ENCODE measurements around the gene SLFN12L.
"Not testable (repeated sequence)": the region's sequence is repeated elsewhere in the genome, so short reads cannot be mapped to it uniquely, and the experiment has no call there.

Gene SLFN12L

DNA sequence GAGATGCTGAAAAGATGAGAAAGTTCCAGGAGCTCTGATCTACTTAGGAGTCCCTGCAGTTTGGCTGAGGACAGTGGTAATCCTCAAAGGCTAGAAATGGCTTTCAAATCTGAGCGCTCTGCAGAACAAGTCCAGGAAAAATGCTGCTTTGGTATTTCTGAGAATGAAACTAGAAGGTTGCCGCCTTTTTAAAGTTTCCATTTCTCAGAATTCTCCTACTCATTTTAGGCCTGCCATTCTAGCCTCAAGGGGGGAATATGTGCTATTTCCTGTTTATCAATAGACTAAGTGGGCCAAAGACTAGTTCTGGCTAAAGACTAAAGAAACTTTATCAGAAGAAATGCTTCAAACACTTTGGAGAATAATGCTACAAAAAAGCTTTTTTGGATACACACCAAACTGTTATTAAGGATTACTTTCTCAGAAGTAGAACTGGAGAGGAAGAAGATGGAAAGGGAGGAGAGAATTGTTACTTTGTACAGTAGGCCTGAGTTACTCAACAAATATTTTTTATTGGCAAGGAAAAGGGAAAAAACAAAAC, at the start of gene SLFN12L:
Gene SLFN12L (minus strand): TSS at position 78 of the 541 bp plus-strand sequence. CDS start 15,314 bp downstream, outside the sequence.
- DNase-seq, result no peak

GRCh38 chr17:35586569-35587073, 49.1 kb upstream of the SLFN12L start:
- no peak for DNase-seq

- no peak for DNase-seq
These were observed 46.6 kb upstream of the SLFN12L start for GRCh38 chr17:35584061-35584460.

- no peak for DNase-seq
These were observed 41.5 kb upstream of the SLFN12L start for GRCh38 chr17:35578929-35579432.

DNA sequence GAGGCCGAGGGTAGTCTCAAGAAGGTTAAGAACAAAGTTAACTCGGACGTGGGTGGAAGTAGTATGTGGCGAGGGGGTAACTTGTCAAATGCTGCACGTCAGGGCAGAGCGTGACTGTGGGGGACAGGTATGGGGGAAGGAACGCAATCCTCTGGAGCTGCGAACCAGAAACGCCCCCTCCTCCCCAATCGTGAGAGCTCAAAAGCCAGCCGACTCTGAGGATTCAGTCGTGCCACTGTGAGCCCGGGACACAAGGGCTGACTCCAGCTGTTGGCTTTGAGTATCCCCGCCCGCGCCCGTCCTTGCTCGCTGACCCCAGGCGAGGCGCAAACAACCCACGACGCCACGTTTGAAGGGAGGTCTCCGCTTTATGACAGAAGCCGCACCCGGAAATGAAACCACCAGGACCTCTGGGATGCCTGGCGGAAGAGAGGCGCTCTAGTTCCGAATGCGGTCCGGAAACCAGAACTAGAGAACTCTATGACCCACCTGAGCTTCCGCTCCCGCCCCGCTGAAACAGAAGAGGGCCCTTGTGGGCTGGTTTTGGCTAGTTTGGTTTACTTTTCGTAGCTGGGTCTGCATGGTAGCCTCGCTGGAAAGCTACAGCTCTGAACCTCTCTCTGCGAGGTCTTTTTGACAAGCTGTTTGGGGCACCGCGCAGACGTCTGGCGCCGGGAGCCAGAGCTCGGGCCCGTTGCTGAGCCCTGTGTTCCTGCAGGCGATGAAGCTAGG, 40.9 kb upstream of the SLFN12L start, which contains the start of gene PEX12:
Gene PEX12 (minus strand): TSS at position 375 of the 732 bp plus-strand sequence. CDS start 550 bp downstream, outside the sequence.
- peak; percentile 91 for DNase-seq

GRCh38 chr17:35577830-35578196, 40.3 kb upstream of the SLFN12L start:
- DNase-seq, result no peak

GRCh38 chr17:35575759-35576158, 38.3 kb upstream of the SLFN12L start:
- DNase-seq, result no peak

DNA sequence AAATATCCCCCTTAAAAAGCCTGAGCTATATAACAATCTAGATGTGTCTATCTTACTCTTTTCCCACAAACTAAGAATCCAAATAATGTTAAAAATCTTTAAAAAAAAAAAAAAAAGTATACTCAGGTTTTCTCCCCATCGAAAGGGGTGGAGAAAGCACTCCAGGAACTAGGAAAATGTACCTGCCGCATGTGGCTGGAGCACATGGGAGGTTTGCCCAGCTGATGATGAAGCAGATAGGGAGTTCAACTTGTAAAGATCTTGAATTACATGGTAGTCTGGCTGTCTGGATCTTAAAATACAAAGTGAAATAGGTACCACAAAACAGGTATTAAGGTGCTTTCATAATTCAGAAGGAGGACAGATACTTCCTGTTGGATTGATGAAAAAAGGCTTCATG, 31.9 kb upstream of the SLFN12L start:
- no peak for DNase-seq

GRCh38 chr17:35568561-35568960, 31.1 kb upstream of the SLFN12L start:
- no peak for DNase-seq

GRCh38 chr17:35566968-35567367, 29.5 kb upstream of the SLFN12L start:
- no peak for DNase-seq

DNA sequence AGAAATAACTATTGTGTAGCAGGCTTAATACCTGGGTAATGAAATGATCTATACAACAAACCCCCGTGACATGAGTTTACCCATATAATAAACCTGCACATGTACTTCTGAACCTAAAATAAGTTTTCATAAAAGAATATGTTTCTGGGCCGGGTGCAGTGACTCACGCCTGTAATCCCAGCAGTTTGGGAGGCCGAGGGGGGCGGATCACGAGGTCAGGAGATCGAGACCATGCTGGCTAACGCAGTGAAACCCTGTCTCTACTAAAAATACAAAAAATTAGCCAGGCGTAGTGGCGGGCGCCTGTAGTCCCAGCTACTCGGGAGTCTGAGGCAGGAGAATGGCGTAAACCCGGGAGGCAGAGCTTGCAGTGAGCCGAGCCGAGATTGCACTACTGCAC, 25.7 kb upstream of the SLFN12L start:
- not testable (repeated sequence) for DNase-seq

GRCh38 chr17:35560703-35561102, 23.2 kb upstream of the SLFN12L start, which contains the start of gene SLFN14:
Gene SLFN14 (minus strand): TSS chr17:35560819. CDS start chr17:35558062, 2,757 bp downstream.
- no peak for DNase-seq

DNA sequence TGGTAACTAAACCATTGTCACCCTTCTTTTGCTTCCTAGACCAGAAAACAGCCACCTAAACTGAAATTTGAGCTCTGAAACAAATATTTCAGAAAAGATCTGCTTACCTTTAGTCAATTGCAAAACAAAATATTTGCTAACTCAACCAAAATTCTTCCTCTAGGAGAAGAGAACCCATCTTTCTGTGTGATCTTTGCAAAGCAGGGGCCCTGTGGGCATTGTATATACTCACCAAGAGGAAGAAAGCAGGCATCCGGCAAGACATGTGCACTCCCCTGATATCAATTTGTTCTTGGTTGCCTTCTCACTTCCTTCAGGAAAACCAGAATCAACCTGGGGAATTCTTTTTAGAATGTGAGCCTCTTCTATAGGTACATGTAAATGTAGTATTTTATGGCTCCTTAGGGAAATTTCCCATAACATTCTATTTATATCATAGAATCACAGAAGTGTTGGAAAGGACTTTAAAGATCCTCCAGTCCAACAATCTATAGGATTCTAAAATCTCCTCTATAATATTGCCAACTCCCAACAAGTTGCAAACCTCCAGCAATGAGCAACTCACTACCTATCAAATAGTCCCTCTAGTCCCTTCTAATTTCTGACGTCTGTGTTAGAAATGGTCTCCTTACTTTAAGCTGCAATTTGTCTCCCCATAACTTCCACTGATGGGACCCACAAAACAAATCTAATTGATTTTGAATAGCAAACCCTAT, 22.2 kb upstream of the SLFN12L start:
- no peak for DNase-seq

DNA sequence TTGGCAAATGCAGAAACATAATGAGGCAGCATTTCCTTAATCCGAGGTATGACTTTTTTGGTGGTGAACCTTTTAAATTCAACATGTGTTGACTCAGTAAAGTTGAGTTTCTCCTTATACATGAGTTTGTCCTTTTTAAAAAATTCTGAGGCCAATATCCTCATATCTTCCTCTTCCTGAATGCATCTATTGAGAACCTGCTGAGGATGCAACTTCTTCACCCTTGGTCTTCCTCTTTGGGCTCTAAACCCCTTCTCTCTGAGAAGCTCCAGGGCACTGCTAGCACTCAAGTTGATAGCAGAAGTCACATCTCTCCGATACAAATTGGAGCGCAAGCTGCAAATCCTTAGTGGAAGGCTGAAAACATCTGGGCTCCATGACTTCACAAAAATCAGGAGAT, 19.9 kb upstream of the SLFN12L start:
- no peak for DNase-seq

DNA sequence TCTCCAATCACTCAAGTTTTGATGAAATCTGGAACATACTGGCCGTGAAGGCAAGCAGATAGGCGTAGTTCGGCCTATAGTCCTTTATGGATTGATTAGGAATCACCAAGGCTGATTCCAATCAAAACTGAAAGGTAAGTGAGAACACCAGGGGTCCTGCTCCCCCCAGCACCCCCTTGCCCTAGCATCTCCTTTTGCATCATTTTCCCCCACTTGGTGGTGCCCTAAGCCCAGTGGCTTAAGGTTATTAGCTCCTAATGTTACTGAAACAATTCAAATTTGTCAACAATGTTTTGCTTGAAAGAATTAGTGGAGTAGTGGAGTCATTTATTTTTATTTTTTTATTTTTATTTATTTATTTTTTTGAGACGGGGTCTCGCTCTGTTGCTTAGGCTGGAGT, 18.2 kb upstream of the SLFN12L start:
- DNase-seq, result no peak

- no peak for DNase-seq
These were observed 17.2 kb upstream of the SLFN12L start for GRCh38 chr17:35554668-35555067.

- no peak for DNase-seq
These were observed 15.8 kb upstream of the SLFN12L start for GRCh38 chr17:35553310-35553709.

DNA sequence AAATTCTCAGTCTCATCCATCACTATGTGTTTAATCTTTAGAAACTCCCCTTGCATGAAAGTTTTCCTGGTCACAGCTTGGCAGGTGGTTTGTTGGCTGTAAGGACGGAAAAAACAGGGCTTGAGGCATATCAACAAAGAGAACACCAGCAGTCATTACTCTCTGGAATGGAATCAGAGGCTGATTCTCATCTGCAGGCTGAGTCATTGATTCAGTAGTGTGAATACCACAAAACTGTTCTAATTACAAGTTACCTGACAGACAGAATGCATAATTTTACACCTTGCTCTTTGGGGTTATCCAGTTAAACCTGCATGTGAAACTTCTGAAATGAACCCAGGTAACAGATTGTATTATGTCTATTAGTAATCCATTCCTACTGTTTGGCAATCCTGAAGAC, 11.5 kb upstream of the SLFN12L start:
- no peak for DNase-seq

DNA sequence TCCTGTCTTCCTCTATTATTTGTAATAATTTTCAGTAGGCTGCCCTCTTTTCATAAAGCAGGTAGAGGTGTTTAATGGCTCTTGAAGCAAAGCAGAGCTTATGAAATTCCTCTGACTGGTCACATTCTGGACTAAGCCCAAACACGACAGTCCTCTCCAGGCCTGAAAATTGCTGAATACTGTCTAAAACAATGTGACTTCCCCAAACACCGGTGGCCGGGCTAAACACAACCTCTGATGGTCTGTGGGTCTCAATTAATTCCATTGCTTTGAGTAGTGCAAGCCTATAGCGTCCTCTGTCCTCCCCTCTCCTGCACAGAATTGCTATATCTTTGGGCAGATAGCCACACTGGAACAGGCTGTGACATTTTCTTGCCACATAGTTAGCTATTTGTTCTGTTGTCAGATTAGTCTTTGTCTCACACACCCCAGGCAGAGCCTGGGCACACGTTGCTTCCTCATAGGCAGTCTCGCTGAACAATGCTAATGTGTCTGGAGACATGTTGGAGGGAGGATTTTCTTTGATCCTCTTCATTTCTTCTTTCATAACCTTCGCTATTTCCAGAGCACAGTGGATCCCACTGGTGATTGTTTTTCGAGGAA, 10.8 kb upstream of the SLFN12L start:
- no peak for DNase-seq

DNA sequence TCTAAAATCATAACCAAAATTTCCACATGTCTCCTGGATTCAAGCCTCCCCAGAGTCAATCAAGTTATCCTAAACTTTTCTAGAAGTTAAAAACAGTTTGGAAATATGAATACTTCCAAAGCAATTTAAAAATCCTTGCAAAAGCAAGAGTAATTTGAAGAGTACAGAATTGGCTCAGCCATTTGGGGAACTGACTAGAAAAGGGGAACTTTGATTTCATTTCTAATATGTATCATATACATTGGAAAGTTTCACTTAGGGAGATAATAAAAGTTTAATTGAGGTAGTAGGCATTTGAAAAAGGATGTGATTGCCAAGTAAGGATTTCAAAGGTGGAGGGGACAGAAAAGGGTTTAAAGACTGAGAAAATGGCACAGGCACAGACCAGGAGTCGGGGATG, 9.0 kb upstream of the SLFN12L start:
- no peak for DNase-seq

- DNase-seq, result no peak
These were observed 7.7 kb upstream of the SLFN12L start for GRCh38 chr17:35545150-35545549.

- DNase-seq, result no peak
These were observed 6.4 kb upstream of the SLFN12L start for GRCh38 chr17:35543856-35544255.

DNA sequence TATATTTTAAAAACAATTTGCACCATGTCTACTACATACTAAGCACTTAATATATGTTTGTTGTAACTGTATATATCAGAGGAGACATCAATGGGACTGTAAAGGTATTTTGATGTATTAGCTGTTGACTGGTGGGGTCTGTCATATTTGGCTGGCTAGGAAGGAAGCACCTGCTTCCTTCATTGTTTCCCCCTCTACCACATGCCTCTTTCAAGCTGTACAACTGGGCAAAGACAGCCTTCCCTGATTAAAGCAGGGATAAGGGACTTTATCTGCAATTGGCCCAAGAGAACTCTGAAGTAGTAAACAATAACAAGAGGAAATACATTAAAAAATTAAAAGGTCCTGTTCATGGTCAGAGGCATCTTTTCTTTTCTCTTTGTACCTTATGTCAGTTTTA, 5.5 kb upstream of the SLFN12L start:
- no peak for DNase-seq
